Measurements from ENCODE around the gene ADORA2A.

The ADORA2A gene

DNA sequence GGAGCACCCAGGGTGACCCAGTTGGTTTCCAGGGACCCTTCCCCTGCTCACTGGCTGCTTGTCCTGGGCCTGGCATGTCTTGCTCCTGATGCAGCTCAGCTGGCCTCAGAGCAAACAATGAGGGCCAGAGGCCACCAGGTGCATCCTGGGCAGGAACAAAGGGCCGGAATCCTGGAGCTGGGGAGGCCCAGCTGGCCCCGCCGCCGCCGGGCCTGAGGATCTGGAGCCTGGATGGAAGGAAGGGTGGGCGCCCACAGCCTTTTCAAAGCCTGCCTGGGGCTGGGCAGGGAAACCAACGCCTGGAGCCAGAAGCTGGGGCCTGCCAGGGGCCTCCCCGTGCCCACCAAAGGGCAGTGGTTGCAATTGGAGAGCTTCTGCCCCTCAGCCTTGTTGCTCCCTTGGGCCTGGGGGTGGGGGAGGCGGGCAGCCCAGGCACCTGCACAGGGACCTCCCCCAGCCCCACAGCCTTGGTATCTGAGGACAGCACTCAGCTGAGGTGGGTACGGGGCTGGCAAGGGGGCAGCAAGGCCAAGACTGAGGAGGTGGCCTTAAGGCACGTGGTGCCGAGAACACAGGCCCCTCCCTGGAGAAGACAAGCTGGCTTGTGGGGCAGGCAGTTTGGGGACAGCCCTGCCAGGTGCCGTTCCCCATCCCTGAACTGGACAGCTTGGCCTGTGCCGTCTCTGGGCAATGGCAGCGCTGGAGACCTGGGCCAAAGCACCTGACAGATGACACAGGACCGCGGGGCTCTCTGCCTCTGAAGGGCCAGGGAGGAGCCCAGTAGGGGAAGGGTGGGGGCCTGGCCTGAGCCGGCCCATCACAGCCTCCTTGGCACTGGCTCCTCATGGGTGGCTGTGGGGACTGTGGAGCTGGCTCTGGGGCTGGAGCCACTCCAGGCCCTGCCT, 7.1 kb upstream of the ADORA2A start:
- no peaks in the 10 kb centered on the region for H3K9me3 Mint-ChIP-seq
- H3K4me1 Mint-ChIP-seq: peaks cover 2% of the 10 kb centered on the region
- H3K27me3 Mint-ChIP-seq (ENCODE audit: low read depth, poor library complexity): peaks cover 38% of the 10 kb centered on the region
- peaks cover 2% of the 10 kb centered on the region for H3K36me3 Mint-ChIP-seq (ENCODE audit: low read depth)
- H3K4me3 Mint-ChIP-seq: no peak overlapping the region
- DNase-seq: no peak
- TF ChIP-seq, protein P1, sequence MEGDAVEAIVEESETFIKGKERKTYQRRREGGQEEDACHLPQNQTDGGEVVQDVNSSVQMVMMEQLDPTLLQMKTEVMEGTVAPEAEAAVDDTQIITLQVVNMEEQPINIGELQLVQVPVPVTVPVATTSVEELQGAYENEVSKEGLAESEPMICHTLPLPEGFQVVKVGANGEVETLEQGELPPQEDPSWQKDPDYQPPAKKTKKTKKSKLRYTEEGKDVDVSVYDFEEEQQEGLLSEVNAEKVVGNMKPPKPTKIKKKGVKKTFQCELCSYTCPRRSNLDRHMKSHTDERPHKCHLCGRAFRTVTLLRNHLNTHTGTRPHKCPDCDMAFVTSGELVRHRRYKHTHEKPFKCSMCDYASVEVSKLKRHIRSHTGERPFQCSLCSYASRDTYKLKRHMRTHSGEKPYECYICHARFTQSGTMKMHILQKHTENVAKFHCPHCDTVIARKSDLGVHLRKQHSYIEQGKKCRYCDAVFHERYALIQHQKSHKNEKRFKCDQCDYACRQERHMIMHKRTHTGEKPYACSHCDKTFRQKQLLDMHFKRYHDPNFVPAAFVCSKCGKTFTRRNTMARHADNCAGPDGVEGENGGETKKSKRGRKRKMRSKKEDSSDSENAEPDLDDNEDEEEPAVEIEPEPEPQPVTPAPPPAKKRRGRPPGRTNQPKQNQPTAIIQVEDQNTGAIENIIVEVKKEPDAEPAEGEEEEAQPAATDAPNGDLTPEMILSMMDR (IDR thresholded peaks at IDR 0.05): no peak
- H3K27ac Mint-ChIP-seq: no peak overlapping the region

DNA sequence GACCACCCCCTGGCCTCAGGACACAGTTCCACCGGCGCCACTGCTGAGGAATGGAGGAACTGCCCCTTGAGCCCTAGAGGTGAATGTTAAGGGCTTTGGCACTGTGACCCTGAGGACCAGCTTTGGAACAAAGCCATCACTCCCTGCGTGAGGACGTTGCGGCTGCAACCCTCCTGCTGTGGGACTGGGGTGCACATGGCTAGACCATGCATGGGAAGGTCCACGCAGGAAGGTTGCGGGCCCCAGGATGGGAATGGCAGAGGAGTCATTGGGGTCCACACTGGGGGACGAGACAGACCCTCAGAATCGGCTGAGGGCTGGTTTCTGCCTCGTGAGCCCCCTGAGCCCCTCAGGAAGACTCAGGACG, 6.4 kb upstream of the ADORA2A start:
- H3K9me3 Mint-ChIP-seq: no peaks in the 10 kb centered on the region
- peaks cover 45% of the 10 kb centered on the region for H3K27me3 Mint-ChIP-seq (ENCODE audit: low read depth, poor library complexity)
- H3K4me1 Mint-ChIP-seq: no peaks in the 10 kb centered on the region
- TF ChIP-seq, protein P1 (IDR thresholded peaks at IDR 0.05): no peak
- H3K27ac Mint-ChIP-seq: no peak overlapping the region
- H3K36me3 Mint-ChIP-seq (ENCODE audit: low read depth): no peaks in the 10 kb centered on the region
- H3K4me3 Mint-ChIP-seq: no peak overlapping the region
- no peak for DNase-seq

- Mint-ChIP-seq H3K4me3 (no peak overlapping the region), H3K36me3 (ENCODE audit: low read depth) (no peaks in the 10 kb centered on the region), H3K9me3 (no peaks in the 10 kb centered on the region), H3K4me1 (no peaks in the 10 kb centered on the region), H3K27me3 (ENCODE audit: low read depth, poor library complexity) (peaks cover 50% of the 10 kb centered on the region), H3K27ac (no peak overlapping the region)
- TF ChIP-seq, protein P1 (IDR thresholded peaks at IDR 0.05): no peak
- no peak for DNase-seq
Measured at GRCh38 chr22:24421428-24421931, 5.9 kb upstream of the ADORA2A start.

DNA sequence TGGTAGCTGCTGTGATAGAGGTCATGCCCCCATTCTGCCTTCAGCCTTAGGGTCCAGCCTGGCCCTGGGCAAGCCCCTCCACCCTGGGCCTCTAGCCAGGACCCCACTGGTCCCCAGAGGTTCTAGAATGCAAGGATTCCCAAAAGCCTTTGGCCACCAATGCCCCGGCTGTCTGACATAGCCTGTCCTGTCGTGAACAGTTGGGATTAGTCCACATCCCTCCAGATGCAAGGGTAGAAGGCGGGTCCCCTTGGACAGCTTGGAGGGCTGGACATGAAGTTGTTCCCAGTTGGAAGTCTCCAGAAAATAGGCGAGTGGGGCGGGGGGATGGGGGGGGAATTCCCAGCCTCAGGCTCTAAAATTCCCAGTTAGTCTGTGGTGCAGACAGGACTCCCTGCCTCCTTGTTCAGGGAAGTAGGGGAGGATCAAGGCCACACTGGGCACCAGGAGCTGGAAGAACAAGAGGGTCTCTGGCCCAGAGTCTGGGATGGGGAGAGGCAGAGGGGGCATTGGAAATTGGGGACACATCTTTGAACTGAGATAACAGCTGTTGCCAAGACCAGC, 5.2 kb upstream of the ADORA2A start:
- H3K9me3 Mint-ChIP-seq: no peaks in the 10 kb centered on the region
- H3K27me3 Mint-ChIP-seq (ENCODE audit: low read depth, poor library complexity): peaks cover 57% of the 10 kb centered on the region
- H3K4me1 Mint-ChIP-seq: no peaks in the 10 kb centered on the region
- TF ChIP-seq, protein P1 (IDR thresholded peaks at IDR 0.05): no peak
- peak overlapping the region; percentile 65 for H3K4me3 Mint-ChIP-seq
- no peak for DNase-seq
- no peak overlapping the region for H3K27ac Mint-ChIP-seq
- H3K36me3 Mint-ChIP-seq (ENCODE audit: low read depth): no peaks in the 10 kb centered on the region

GRCh38 chr22:24423519-24424000, 3.8 kb upstream of the ADORA2A start:
- Mint-ChIP-seq H3K27ac (no peak overlapping the region), H3K27me3 (ENCODE audit: low read depth, poor library complexity) (peaks cover 64% of the 10 kb centered on the region), H3K4me1 (peaks cover 5% of the 10 kb centered on the region), H3K36me3 (ENCODE audit: low read depth) (no peaks in the 10 kb centered on the region), H3K9me3 (no peaks in the 10 kb centered on the region), H3K4me3 (peak overlapping the region; percentile 45)
- TF ChIP-seq, protein P1 (IDR thresholded peaks at IDR 0.05): peak; percentile 72
- peak; percentile 82 for DNase-seq
